Cerebellar cortex (tissue), 1 donor: ENCODE data around the gene GAGE12F.
"Not testable (repeated sequence)": the region's sequence is repeated elsewhere in the genome, so short reads cannot be mapped to it uniquely, and the experiment has no call there.

Experiments
- DNase-seq: peaks from one replicate; pipeline ENCODE4 v3.0.0-alpha.2; 2015; ENCODE audit warnings: low spot score

GAGE12F gene, protein sequence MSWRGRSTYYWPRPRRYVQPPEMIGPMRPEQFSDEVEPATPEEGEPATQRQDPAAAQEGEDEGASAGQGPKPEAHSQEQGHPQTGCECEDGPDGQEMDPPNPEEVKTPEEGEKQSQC

DNA sequence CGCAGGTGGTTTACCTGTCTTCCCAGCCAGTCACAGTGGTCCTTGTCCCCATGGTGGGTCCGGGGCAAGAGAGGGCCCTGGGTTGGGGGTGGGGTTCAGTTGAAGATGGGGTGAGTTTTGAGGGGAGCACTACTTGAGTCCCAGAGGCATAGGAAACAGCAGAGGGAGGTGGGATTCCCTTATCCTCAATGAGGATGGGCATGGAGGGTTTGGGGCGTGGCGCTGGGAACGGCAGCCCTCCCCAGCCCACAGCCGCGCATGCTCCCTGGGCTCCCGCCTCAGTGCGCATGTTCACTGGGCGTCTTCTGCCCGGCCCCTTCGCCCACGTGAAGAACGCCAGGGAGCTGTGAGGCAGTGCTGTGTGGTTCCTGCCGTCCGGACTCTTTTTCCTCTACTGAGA is at the start of gene GAGE12F:
GAGE12F (plus strand) TSS at position 301 of the 400 bp plus-strand sequence. CDS start 1,155 bp downstream, outside the sequence.
- not testable (repeated sequence) for DNase-seq

DNA sequence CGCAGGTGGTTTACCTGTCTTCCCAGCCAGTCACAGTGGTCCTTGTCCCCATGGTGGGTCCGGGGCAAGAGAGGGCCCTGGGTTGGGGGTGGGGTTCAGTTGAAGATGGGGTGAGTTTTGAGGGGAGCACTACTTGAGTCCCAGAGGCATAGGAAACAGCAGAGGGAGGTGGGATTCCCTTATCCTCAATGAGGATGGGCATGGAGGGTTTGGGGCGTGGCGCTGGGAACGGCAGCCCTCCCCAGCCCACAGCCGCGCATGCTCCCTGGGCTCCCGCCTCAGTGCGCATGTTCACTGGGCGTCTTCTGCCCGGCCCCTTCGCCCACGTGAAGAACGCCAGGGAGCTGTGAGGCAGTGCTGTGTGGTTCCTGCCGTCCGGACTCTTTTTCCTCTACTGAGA is 28.8 kb upstream of the GAGE12F start, which contains the start of gene GAGE12C:
GAGE12C (plus strand) TSS at position 301 of the 400 bp plus-strand sequence. CDS start 1,155 bp downstream, outside the sequence.
- DNase-seq: not testable (repeated sequence)

DNA sequence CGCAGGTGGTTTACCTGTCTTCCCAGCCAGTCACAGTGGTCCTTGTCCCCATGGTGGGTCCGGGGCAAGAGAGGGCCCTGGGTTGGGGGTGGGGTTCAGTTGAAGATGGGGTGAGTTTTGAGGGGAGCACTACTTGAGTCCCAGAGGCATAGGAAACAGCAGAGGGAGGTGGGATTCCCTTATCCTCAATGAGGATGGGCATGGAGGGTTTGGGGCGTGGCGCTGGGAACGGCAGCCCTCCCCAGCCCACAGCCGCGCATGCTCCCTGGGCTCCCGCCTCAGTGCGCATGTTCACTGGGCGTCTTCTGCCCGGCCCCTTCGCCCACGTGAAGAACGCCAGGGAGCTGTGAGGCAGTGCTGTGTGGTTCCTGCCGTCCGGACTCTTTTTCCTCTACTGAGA is 19.2 kb upstream of the GAGE12F start, which contains the start of gene GAGE12D:
GAGE12D (plus strand) TSS at position 301 of the 400 bp plus-strand sequence. CDS start 1,155 bp downstream, outside the sequence.
- not testable (repeated sequence) for DNase-seq

DNA sequence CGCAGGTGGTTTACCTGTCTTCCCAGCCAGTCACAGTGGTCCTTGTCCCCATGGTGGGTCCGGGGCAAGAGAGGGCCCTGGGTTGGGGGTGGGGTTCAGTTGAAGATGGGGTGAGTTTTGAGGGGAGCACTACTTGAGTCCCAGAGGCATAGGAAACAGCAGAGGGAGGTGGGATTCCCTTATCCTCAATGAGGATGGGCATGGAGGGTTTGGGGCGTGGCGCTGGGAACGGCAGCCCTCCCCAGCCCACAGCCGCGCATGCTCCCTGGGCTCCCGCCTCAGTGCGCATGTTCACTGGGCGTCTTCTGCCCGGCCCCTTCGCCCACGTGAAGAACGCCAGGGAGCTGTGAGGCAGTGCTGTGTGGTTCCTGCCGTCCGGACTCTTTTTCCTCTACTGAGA is 9.7 kb upstream of the GAGE12F start, which contains the start of gene GAGE12E:
GAGE12E (plus strand) TSS at position 301 of the 400 bp plus-strand sequence. CDS start 1,155 bp downstream, outside the sequence.
- not testable (repeated sequence) for DNase-seq

DNA sequence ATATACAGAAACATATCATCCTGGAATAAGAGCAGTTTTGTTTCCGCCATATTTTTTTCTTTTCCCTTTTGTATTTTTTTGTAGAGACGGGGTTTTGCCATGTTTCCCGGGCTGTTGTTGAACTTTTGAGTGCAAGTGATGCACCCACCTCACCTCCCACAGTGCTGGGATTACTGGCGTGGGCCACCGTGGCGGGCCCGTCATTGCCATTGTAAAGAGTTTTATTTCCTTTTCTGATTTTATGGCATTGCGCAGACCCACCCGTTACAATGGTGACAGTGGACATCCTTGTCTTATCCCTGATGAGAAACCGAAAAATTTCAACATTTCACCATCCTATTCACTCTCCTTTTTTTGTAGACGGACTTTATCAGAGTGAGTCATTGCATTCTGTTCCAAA is 8.1 kb downstream of the GAGE12F start:
- not testable (repeated sequence) for DNase-seq

DNA sequence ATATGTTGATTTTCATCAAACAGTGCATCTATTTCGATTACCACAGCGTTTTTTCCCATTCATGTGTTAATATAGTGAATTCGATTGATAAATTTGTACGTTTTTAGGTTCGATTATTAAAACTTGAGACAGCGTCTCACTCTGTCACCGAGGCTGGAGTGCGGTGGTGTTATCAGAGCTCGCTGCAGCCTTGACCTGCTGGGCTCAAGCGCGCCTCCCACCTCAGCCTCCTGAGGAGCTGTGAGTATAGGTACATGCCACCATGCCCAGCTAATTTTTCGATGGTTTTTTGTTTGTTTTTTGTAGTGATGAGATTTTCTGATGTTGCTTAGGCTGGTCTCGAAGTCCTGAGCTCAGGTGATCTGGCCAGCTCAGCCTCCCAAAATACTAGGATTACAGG is 8.5 kb downstream of the GAGE12F start:
- not testable (repeated sequence) for DNase-seq

DNA sequence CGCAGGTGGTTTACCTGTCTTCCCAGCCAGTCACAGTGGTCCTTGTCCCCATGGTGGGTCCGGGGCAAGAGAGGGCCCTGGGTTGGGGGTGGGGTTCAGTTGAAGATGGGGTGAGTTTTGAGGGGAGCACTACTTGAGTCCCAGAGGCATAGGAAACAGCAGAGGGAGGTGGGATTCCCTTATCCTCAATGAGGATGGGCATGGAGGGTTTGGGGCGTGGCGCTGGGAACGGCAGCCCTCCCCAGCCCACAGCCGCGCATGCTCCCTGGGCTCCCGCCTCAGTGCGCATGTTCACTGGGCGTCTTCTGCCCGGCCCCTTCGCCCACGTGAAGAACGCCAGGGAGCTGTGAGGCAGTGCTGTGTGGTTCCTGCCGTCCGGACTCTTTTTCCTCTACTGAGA is 9.5 kb downstream of the GAGE12F start, which contains the start of gene GAGE12G:
GAGE12G (plus strand) TSS at position 301 of the 400 bp plus-strand sequence. CDS start 1,155 bp downstream, outside the sequence.
- DNase-seq: not testable (repeated sequence)

DNA sequence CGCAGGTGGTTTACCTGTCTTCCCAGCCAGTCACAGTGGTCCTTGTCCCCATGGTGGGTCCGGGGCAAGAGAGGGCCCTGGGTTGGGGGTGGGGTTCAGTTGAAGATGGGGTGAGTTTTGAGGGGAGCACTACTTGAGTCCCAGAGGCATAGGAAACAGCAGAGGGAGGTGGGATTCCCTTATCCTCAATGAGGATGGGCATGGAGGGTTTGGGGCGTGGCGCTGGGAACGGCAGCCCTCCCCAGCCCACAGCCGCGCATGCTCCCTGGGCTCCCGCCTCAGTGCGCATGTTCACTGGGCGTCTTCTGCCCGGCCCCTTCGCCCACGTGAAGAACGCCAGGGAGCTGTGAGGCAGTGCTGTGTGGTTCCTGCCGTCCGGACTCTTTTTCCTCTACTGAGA is 19.0 kb downstream of the GAGE12F start, which contains the start of gene GAGE12H:
GAGE12H (plus strand) TSS at position 301 of the 400 bp plus-strand sequence. CDS start 1,155 bp downstream, outside the sequence.
- not testable (repeated sequence) for DNase-seq

DNA sequence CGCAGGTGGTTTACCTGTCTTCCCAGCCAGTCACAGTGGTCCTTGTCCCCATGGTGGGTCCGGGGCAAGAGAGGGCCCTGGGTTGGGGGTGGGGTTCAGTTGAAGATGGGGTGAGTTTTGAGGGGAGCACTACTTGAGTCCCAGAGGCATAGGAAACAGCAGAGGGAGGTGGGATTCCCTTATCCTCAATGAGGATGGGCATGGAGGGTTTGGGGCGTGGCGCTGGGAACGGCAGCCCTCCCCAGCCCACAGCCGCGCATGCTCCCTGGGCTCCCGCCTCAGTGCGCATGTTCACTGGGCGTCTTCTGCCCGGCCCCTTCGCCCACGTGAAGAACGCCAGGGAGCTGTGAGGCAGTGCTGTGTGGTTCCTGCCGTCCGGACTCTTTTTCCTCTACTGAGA is 28.6 kb downstream of the GAGE12F start, which contains the start of gene GAGE2A:
GAGE2A (plus strand) TSS at position 301 of the 400 bp plus-strand sequence. CDS start 1,155 bp downstream, outside the sequence.
- not testable (repeated sequence) for DNase-seq

DNA sequence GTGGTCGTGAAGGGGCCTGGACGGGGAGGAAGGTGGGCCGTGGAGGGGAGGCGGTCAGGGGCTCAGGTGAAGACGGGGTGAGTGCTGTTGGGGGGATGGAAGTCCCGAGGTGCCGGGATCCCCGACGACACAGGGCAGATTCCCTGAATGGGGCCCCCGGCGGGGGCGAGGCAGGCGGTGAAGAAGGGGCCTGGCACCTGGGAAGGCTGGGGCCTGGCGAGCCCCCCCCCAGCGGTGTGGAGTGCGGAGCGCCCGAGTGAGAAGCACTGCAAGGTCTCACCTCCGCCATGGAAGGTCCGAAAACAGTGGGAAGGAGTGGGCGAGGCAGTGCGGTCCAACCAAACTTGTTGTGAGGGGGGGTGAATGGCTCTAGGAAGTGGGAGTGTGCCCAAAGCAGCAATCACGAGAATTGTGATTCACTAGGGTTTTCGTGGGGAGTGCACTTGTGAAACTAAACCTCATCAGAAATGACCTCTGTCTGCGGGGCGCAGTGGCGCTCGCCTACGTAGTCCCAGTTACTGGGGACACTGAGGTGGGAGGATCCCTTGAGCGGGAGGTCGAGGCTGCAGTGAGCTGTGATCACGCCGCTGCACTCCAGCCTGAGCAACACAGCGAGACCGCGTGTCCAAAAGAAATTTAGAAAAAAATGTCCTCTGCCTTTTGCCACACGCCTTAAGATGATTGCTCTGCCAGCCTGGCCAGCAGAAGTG is 29.3 kb downstream of the GAGE12F start:
- not testable (repeated sequence) for DNase-seq

DNA sequence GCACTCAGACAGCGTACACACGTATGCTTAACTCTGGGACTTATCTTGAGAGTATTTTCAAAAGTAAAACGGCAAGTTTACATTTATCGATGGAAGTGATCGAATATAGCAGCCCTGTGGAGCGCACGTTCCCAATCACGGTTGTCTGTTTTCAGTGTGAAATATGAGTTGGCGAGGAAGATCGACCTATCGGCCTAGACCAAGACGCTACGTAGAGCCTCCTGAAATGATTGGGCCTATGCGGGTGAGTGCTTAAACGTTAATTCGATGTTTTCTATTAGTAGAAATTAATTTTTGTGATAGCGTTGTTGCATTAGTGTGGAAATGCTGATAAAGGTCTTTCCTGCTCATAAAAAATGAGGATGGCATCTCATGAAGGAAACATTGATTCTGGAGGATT is 29.8 kb downstream of the GAGE12F start:
- not testable (repeated sequence) for DNase-seq

DNA sequence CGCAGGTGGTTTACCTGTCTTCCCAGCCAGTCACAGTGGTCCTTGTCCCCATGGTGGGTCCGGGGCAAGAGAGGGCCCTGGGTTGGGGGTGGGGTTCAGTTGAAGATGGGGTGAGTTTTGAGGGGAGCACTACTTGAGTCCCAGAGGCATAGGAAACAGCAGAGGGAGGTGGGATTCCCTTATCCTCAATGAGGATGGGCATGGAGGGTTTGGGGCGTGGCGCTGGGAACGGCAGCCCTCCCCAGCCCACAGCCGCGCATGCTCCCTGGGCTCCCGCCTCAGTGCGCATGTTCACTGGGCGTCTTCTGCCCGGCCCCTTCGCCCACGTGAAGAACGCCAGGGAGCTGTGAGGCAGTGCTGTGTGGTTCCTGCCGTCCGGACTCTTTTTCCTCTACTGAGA is 38.1 kb downstream of the GAGE12F start, which contains the start of gene GAGE1:
GAGE1 (plus strand) TSS at position 301 of the 400 bp plus-strand sequence. CDS start 1,155 bp downstream, outside the sequence.
- not testable (repeated sequence) for DNase-seq

DNA sequence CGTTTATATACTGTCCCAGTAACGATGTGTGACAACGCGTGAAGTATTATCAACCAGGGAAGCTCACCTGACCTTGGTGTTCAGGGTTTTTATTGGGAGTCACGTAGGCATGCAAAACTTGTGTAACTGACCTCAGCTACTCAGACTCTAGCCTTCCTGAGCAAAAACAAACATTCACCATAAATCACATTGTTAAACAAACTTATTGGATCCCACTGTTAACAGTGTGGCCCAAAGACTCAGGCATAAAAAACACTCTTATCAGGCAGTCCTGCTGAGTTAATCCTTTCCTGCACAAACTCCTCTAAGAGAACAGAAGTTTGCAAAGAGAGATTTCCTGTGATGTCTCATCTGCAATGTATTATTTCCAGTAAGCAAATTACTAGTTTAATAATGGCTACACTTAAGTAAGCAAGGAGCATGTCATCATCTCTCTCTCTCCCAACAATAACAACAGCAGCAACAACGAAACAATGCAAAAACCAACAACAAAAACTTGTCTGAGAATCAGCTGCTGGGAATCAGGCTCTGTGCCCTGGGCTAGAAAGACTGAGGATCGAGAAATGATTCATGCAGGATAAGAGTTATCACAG is 50.2 kb downstream of the GAGE12F start:
- DNase-seq: no peak
